Measurements from ENCODE around the gene LMO2. TPM values are rescaled to one million over a fixed set of nuclear protein-coding genes. Genes with fewer than 3 reads are reported as not detected.
A peak's percentile ranks its signal among the peaks of the same experiment; 100 is the strongest.
"Not testable (repeated sequence)": the region's sequence is repeated elsewhere in the genome, so short reads cannot be mapped to it uniquely, and the experiment has no call there.

LMO2 gene
- total and polyA plus RNA-seq, 3 experiments from 2014 or later: 0.13 to 0.53 TPM; not detected in 1

- H3K27me3 Mint-ChIP-seq: peaks cover 13 to 57% of the 10 kb centered on the region in 2 donors
- H3K27me3 ChIP-seq (ENCODE audit: insufficient read depth, low read length, poor library complexity, severe bottlenecking): peaks cover 10% of the 10 kb centered on the region
- POLR2A ChIA-PET: interaction anchor here (0.7 kb wide), 1 partner anchor 11 kb away, joined by 5 read pairs; no protein-coding TSS in a partner anchor
- H3K4me3 Mint-ChIP-seq; CTCF ChIA-PET; H3K27ac ChIP-seq (ENCODE audit: low read depth, low read length); H3K36me3 ChIP-seq (ENCODE audit: insufficient read depth, low read length); H3K36me3 Mint-ChIP-seq; H3K9me3 ChIP-seq (ENCODE audit: low read length); H3K4me1 Mint-ChIP-seq; H3K9me3 Mint-ChIP-seq; H3K27ac Mint-ChIP-seq; H3K4me3 ChIP-seq (ENCODE audit: low read length); H3K4me1 ChIP-seq (ENCODE audit: insufficient read depth, low read length); DNase-seq: not testable (repeated sequence)
Observed at GRCh38 chr11:33837334-33837733, 54.5 kb downstream of the LMO2 start.

GRCh38 chr11:33835143-33835878 lies 56.6 kb downstream of the LMO2 start:
- Mint-ChIP-seq H3K9me3 (no peaks in the 10 kb centered on the region), H3K27ac (no peak overlapping the region), H3K4me1 (no peaks in the 10 kb centered on the region), H3K27me3 (peaks cover 9 to 62% of the 10 kb centered on the region in 2 donors), H3K36me3 (no peaks in the 10 kb centered on the region), H3K4me3 (no peak overlapping the region)
- POLR2A ChIA-PET: no interaction called here
- Histone ChIP-seq H3K36me3 (ENCODE audit: insufficient read depth, low read length) (no peaks in the 10 kb centered on the region), H3K4me1 (ENCODE audit: insufficient read depth, low read length) (no peaks in the 10 kb centered on the region), H3K27me3 (ENCODE audit: insufficient read depth, low read length, poor library complexity, severe bottlenecking) (peaks cover 6% of the 10 kb centered on the region), H3K4me3 (ENCODE audit: low read length) (no peak overlapping the region), H3K27ac (ENCODE audit: low read depth, low read length) (no peak overlapping the region), H3K9me3 (ENCODE audit: low read length) (no peaks in the 10 kb centered on the region)
- no peak for DNase-seq
- CTCF ChIA-PET: interaction anchor here (1.5 kb wide), 1 partner anchor 27 kb away, joined by 4 read pairs; no protein-coding TSS in a partner anchor

GRCh38 chr11:33832676-33833075 lies 59.2 kb downstream of the LMO2 start:
- POLR2A ChIA-PET: no interaction called here
- no peaks in the 10 kb centered on the region for H3K36me3 Mint-ChIP-seq
- H3K27me3 ChIP-seq (ENCODE audit: insufficient read depth, low read length, poor library complexity, severe bottlenecking): peaks cover 18% of the 10 kb centered on the region
- H3K4me3 ChIP-seq (ENCODE audit: low read length): no peak overlapping the region
- no peaks in the 10 kb centered on the region for H3K36me3 ChIP-seq (ENCODE audit: insufficient read depth, low read length)
- H3K9me3 ChIP-seq (ENCODE audit: low read length): no peaks in the 10 kb centered on the region
- CTCF ChIA-PET: interaction anchor here (1.2 kb wide), 1 partner anchor 10 kb away, joined by 3 read pairs; no protein-coding TSS in a partner anchor
- peaks cover 5 to 8% (median 6%) of the 10 kb centered on the region in 3 donors for H3K4me1 Mint-ChIP-seq
- H3K27ac ChIP-seq (ENCODE audit: low read depth, low read length): no peak overlapping the region
- peaks cover 4% of the 10 kb centered on the region for H3K4me1 ChIP-seq (ENCODE audit: insufficient read depth, low read length)
- no peak for DNase-seq
- no peaks in the 10 kb centered on the region for H3K9me3 Mint-ChIP-seq
- peaks cover 15 to 67% of the 10 kb centered on the region in 2 donors for H3K27me3 Mint-ChIP-seq
- no peak overlapping the region for H3K27ac Mint-ChIP-seq
- H3K4me3 Mint-ChIP-seq: no peak overlapping the region

- H3K9me3 Mint-ChIP-seq: no peaks in the 10 kb centered on the region
- no peak overlapping the region for H3K4me3 Mint-ChIP-seq
- peaks cover 17 to 71% of the 10 kb centered on the region in 2 donors for H3K27me3 Mint-ChIP-seq
- H3K4me1 Mint-ChIP-seq: peaks cover 5 to 8% (median 6%) of the 10 kb centered on the region in 3 donors
- peaks cover 18% of the 10 kb centered on the region for H3K27me3 ChIP-seq (ENCODE audit: insufficient read depth, low read length, poor library complexity, severe bottlenecking)
- H3K4me1 ChIP-seq (ENCODE audit: insufficient read depth, low read length): peaks cover 4% of the 10 kb centered on the region
- ChIA-PET POLR2A (no interaction called here), CTCF (interaction anchor here (0.7 kb wide), 1 partner anchor 23 kb away, joined by 3 read pairs; no protein-coding TSS in a partner anchor)
- H3K36me3 Mint-ChIP-seq: no peaks in the 10 kb centered on the region
- H3K27ac ChIP-seq (ENCODE audit: low read depth, low read length): no peak overlapping the region
- H3K4me3 ChIP-seq (ENCODE audit: low read length): no peak overlapping the region
- H3K9me3 ChIP-seq (ENCODE audit: low read length): no peaks in the 10 kb centered on the region
- no peaks in the 10 kb centered on the region for H3K36me3 ChIP-seq (ENCODE audit: insufficient read depth, low read length)
- DNase-seq: no peak
- no peak overlapping the region for H3K27ac Mint-ChIP-seq
Observed at GRCh38 chr11:33830903-33831648, 60.8 kb downstream of the LMO2 start.

- peak; percentile 19 to 58 (median 35) for DNase-seq
- Histone ChIP-seq H3K4me1 (ENCODE audit: insufficient read depth, low read length) (peaks cover 4% of the 10 kb centered on the region), H3K4me3 (ENCODE audit: low read length) (peak overlapping the region; percentile 47), H3K9me3 (ENCODE audit: low read length) (no peaks in the 10 kb centered on the region), H3K36me3 (ENCODE audit: insufficient read depth, low read length) (no peaks in the 10 kb centered on the region), H3K27me3 (ENCODE audit: insufficient read depth, low read length, poor library complexity, severe bottlenecking) (peaks cover 18% of the 10 kb centered on the region), H3K27ac (ENCODE audit: low read depth, low read length) (no peak overlapping the region)
- Mint-ChIP-seq H3K4me3 (peak overlapping the region in 6 of 7 donors; percentile 12 to 82 (median 73)), H3K9me3 (no peaks in the 10 kb centered on the region), H3K27ac (peak overlapping the region in 2 of 8 donors; percentile 12 to 45), H3K4me1 (peaks cover 5 to 8% (median 6%) of the 10 kb centered on the region in 3 donors), H3K27me3 (peaks cover 29 to 79% of the 10 kb centered on the region in 2 donors), H3K36me3 (no peaks in the 10 kb centered on the region)
- CTCF ChIA-PET: interaction anchor here (0.8 to 3.5 kb wide), 4 partner anchors 11 to 87 kb away, joined by 3 to 25 read pairs (median 4); no protein-coding TSS in a partner anchor
- POLR2A ChIA-PET: no interaction called here
Observed at GRCh38 chr11:33829430-33830141, 62.3 kb downstream of the LMO2 start.

GRCh38 chr11:33828604-33829429 lies 63.1 kb downstream of the LMO2 start:
- Histone ChIP-seq H3K4me3 (ENCODE audit: low read length) (peak overlapping the region; percentile 47), H3K27me3 (ENCODE audit: insufficient read depth, low read length, poor library complexity, severe bottlenecking) (peaks cover 22% of the 10 kb centered on the region), H3K9me3 (ENCODE audit: low read length) (no peaks in the 10 kb centered on the region), H3K36me3 (ENCODE audit: insufficient read depth, low read length) (no peaks in the 10 kb centered on the region), H3K4me1 (ENCODE audit: insufficient read depth, low read length) (peaks cover 4% of the 10 kb centered on the region), H3K27ac (ENCODE audit: low read depth, low read length) (no peak overlapping the region)
- no peaks in the 10 kb centered on the region for H3K9me3 Mint-ChIP-seq
- no peak overlapping the region for H3K4me3 Mint-ChIP-seq
- POLR2A ChIA-PET: interaction anchor here (0.5 kb wide), 1 partner anchor 65 kb away, joined by 3 read pairs; no protein-coding TSS in a partner anchor
- CTCF ChIA-PET: interaction anchor here (1.1 to 3.5 kb wide), 3 partner anchors 18 to 86 kb away, joined by 3 to 25 read pairs (median 5); no protein-coding TSS in a partner anchor
- H3K4me1 Mint-ChIP-seq: peaks cover 5 to 8% (median 6%) of the 10 kb centered on the region in 3 donors
- no peak overlapping the region for H3K27ac Mint-ChIP-seq
- no peaks in the 10 kb centered on the region for H3K36me3 Mint-ChIP-seq
- peak in 1 of 5 donors; percentile 1 for DNase-seq
- H3K27me3 Mint-ChIP-seq: peaks cover 29 to 82% of the 10 kb centered on the region in 2 donors

GRCh38 chr11:33827206-33827605 lies 64.7 kb downstream of the LMO2 start:
- no peak for DNase-seq
- peaks cover 5 to 8% (median 6%) of the 10 kb centered on the region in 3 donors for H3K4me1 Mint-ChIP-seq
- H3K9me3 ChIP-seq (ENCODE audit: low read length): no peaks in the 10 kb centered on the region
- H3K27me3 Mint-ChIP-seq: peaks cover 37 to 81% of the 10 kb centered on the region in 2 donors
- H3K4me1 ChIP-seq (ENCODE audit: insufficient read depth, low read length): peaks cover 4% of the 10 kb centered on the region
- H3K36me3 ChIP-seq (ENCODE audit: insufficient read depth, low read length): no peaks in the 10 kb centered on the region
- H3K27ac ChIP-seq (ENCODE audit: low read depth, low read length): no peak overlapping the region
- no peak overlapping the region for H3K4me3 Mint-ChIP-seq
- H3K9me3 Mint-ChIP-seq: no peaks in the 10 kb centered on the region
- peak overlapping the region in 1 of 8 donors; percentile 24 for H3K27ac Mint-ChIP-seq
- ChIA-PET CTCF (interaction anchor here (3.5 kb wide), 1 partner anchor 20 kb away, joined by 25 read pairs; no protein-coding TSS in a partner anchor), POLR2A (no interaction called here)
- H3K27me3 ChIP-seq (ENCODE audit: insufficient read depth, low read length, poor library complexity, severe bottlenecking): peaks cover 24% of the 10 kb centered on the region
- no peaks in the 10 kb centered on the region for H3K36me3 Mint-ChIP-seq
- H3K4me3 ChIP-seq (ENCODE audit: low read length): no peak overlapping the region

All from CD8-positive, alpha-beta memory T cell (primary cell).